ENCODE measurements around the gene ONECUT3. TPM values are rescaled to one million over a fixed set of nuclear protein-coding genes. Genes with fewer than 3 reads are reported as not detected.

The ONECUT3 gene
- total RNA-seq, 3 donors from 2014 or later, result not detected

DNA sequence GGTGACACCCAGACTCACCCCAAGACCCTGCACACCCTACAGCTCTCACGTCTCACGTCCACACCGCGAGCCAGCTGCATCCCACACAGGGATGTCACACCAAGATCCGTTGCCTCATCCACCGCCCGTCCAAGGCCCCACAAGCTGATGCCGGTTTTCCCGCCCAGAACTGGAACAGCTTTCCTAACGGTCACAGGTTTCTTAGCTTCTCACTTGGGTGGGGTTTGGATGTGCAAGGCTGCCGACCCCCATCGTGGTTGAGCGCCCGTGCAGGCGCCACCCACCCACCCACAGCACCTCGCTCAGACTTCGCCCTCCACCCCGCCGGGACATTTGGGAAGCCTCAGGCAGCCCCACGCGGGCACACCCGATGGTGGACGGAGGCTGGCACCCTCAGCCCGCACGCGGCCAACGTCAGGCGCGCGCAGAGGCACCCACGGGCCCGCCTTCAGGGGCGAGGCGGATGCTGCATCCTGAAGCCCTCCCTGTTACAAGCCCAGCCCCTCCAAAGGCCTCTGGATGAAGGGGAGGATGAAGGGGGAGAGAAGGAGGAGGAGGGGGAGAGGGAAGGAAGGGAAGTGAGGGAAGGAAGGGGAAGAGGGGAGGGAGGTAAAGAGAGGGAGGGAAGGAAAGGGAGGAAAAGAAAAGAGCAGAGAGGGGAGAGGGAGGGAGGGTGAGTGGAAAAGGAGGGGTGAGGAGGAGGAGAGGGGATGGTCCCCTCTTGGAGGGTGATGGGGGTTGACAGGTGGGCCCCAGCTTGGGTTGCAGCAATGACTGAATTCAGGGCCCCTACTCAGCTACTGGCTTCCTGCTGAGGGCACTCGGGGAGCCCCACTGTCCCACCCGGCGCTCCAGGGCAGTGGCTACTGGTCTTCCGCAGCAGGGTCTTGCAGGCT is 12.8 kb downstream of the ONECUT3 start:
- Mint-ChIP-seq H3K4me3 (no peak overlapping the region), H3K36me3 (ENCODE audit: insufficient read depth) (no peaks in the 10 kb centered on the region), H3K27me3 (ENCODE audit: low read depth) (peaks cover 85% of the 10 kb centered on the region), H3K9me3 (peaks cover 10% of the 10 kb centered on the region), H3K4me1 (ENCODE audit: low read depth) (no peaks in the 10 kb centered on the region)
- ATAC-seq (peak in 1 of 2 donors; percentile 9), DNase-seq (no peak)

DNA sequence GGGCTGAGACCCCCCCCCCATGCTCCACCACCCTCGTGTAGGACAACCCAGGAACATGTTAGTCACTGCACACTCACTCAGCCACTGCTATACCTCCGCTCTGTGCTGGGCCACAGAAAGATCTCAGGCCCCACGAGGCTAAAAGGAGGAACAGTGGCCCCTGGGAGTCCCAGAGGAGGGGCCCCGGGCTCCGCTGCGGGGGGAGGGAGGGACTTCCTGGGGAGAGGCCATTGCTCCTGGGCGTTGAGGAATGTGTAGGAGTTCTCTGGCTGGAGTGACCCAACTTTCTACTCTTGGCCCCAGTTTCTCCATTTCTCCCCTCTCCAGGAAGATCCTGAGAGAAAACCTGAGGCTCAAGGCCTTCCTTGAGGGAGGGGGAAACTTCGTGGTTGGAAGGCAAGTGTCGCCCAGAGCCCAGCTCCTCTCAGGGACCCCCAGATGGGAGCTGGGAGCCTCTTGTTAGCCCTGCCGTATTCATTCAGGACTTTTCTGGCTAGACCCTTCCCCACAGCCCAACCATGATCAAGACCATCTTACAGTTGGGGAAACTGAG is 13.6 kb downstream of the ONECUT3 start:
- Mint-ChIP-seq H3K27me3 (ENCODE audit: low read depth) (peaks cover 81% of the 10 kb centered on the region), H3K4me1 (ENCODE audit: low read depth) (no peaks in the 10 kb centered on the region), H3K36me3 (ENCODE audit: insufficient read depth) (no peaks in the 10 kb centered on the region), H3K4me3 (no peak overlapping the region), H3K9me3 (peaks cover 15% of the 10 kb centered on the region)
- no peak for DNase-seq
- peak in 1 of 2 donors; percentile 16 for ATAC-seq

DNA sequence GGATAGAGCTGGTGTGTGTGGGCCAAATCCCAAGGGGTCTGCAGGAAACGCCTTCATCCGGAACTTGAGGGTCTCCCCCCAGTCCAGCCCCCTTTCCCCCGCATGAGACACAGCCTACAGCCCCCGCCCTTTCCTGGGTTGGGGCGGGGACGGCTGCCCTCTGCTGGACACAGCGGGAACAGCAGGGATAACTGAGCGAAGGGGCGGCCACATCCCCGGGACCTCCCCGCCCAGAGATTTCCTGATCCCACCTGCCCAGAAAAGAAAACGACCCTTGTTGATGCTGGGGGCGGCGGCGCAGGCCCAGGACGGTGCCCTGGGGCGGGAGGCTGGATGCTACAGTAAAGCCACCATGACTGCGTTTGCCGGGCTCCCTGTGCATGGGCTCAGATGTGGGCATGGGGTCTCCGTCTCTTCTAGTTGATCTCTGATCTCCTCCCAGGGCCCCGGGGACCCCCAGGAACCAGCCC is 14.2 kb downstream of the ONECUT3 start:
- Mint-ChIP-seq H3K36me3 (ENCODE audit: insufficient read depth) (no peaks in the 10 kb centered on the region), H3K9me3 (peaks cover 15% of the 10 kb centered on the region), H3K27me3 (ENCODE audit: low read depth) (peaks cover 83% of the 10 kb centered on the region), H3K4me3 (no peak overlapping the region), H3K4me1 (ENCODE audit: low read depth) (no peaks in the 10 kb centered on the region)
- peak; percentile 63 for DNase-seq
- ATAC-seq, result peak; percentile 67 to 69

DNA sequence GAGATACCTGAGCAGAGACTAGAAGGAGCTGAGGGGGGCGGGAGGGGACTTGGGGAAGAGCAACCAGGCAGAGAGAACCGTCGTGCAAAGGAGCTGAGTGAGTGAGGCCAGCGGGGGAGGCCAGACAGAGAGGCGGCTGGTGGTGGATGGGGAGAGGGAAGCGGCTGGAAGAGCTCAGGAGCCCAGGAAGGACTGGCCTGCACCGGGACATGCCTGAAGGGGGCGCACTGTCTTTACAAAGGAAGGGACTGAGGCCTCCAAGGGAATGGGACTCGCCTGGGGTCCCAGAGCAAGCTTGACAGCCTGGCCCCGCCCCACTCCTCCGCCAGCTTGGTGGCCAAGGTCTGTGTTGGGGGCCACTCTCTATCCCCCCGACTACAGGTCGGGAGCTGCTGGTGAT is 14.9 kb downstream of the ONECUT3 start:
- Mint-ChIP-seq H3K4me1 (ENCODE audit: low read depth) (no peaks in the 10 kb centered on the region), H3K4me3 (no peak overlapping the region), H3K9me3 (peaks cover 15% of the 10 kb centered on the region), H3K27me3 (ENCODE audit: low read depth) (peaks cover 85% of the 10 kb centered on the region), H3K36me3 (ENCODE audit: insufficient read depth) (no peaks in the 10 kb centered on the region)
- DNase-seq (no peak), ATAC-seq (no peak)

DNA sequence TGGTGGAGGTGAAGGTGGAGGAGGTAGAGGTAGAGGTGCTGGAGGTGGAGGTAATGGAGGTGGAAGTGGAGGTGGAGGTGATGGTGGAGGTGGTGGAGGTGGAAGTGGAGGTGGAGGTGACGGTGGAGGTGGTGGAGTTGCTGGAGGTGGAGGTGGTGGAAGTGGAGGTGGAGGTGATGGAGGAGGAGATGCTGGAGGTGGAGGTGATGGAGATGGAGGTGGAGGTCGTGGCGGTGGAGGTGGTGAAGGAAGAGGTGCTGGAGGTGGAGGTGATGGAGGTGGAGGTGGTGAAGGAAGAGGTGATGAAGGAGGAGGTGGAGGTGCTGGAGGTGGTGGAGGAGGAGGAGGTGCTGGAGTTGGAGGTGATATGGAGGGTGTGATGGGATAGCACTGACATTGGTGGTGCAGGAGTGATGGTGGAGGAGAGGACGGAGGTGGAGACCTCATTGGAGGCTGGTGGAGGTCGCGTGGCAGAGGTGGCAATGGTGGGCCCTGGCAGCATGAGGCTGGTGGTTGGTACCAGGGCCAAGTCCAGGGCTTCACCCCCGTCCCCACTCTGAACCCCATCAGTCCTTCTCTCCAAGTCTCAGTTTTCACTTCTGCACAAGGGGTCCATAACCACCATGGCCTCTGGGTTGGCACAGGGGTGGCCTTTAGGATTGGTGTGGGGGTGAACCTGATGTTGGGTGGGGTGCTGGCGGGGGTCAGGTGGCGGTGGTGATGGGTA is 15.8 kb downstream of the ONECUT3 start:
- DNase-seq (no peak), ATAC-seq (no peak)
- H3K4me1 Mint-ChIP-seq (ENCODE audit: low read depth), result no peaks in the 10 kb centered on the region
- H3K4me3 Mint-ChIP-seq, result no peak overlapping the region
- peaks cover 85% of the 10 kb centered on the region for H3K27me3 Mint-ChIP-seq (ENCODE audit: low read depth)
- H3K36me3 Mint-ChIP-seq (ENCODE audit: insufficient read depth), result no peaks in the 10 kb centered on the region
- peaks cover 15% of the 10 kb centered on the region for H3K9me3 Mint-ChIP-seq

DNA sequence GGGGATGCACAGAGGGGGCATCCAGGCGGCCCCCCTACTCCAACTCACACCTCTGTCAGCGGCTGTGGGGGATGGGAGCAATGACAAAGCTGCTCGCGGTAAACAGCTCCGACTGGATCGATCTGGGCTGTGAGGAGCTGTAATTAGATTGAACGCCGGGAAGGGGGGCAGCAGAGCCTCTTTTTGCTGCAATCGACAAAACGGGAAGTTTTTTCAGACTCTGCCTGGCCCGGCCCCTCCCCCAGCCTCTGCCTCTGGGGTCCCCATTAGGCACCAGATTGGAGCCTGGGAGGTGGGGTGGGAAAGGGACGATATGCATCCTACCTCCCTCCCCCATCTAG is 16.3 kb downstream of the ONECUT3 start:
- Mint-ChIP-seq H3K9me3 (peaks cover 15% of the 10 kb centered on the region), H3K27me3 (ENCODE audit: low read depth) (peaks cover 85% of the 10 kb centered on the region), H3K4me3 (no peak overlapping the region), H3K4me1 (ENCODE audit: low read depth) (no peaks in the 10 kb centered on the region), H3K36me3 (ENCODE audit: insufficient read depth) (no peaks in the 10 kb centered on the region)
- DNase-seq (no peak), ATAC-seq (no peak)

DNA sequence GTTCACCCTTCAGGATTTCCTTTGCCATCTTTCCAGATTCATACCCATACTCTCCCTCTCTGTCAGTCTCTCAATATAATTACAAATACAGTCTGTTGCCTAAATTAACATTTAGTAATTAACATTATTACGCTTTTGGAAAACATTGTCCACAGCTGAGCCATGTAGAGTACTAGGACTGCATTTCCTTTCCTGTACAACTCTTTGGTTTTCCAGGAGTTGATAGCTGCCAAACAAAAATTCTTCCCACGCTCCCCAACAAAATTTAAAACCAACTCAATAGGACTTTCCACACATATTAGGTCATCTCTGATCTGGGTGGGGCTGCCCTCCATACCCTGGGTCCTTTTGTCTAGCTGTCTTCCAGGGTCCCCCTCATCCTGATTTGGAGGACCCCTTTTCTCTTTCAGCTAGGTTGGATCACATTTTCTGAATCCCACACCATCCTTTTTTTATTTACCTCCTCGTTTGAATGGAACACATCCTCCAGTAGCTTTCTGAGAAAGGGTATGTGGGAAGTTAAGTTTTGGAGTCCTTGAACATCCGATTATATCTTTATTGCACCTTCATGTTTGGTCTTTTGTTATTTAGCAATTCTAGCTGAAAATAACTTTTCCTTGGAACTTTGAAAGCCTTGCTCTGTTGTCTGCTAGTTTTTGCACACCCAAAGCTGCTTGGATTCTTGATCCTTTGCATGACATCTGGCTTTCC is 17.7 kb downstream of the ONECUT3 start:
- H3K27me3 Mint-ChIP-seq (ENCODE audit: low read depth), result peaks cover 76% of the 10 kb centered on the region
- ATAC-seq, result no peak
- H3K36me3 Mint-ChIP-seq (ENCODE audit: insufficient read depth), result no peaks in the 10 kb centered on the region
- no peaks in the 10 kb centered on the region for H3K4me1 Mint-ChIP-seq (ENCODE audit: low read depth)
- H3K4me3 Mint-ChIP-seq, result no peak overlapping the region
- peaks cover 15% of the 10 kb centered on the region for H3K9me3 Mint-ChIP-seq
- no peak for DNase-seq

DNA sequence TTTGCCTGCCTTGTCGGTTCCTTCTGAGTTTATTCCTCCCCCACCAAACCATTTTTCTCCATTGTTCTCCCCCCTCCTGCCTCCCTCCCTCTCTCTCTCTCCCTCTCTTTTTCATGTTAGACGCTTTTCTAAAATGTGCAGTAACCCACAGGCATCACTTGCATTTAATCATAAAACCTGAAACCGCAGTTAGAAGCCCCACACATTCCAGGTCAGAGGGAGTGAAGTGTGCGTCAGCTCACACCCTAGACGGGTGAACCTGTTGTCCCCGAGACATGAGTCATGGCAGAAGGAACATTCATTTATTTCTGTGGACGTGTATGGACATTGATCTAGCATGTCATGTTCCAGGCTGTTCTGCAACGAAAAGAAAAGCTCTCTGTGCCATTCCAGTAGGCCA is 19.9 kb downstream of the ONECUT3 start:
- H3K9me3 Mint-ChIP-seq, result peaks cover 15% of the 10 kb centered on the region
- H3K4me3 Mint-ChIP-seq, result no peak overlapping the region
- DNase-seq (no peak), ATAC-seq (no peak)
- H3K4me1 Mint-ChIP-seq (ENCODE audit: low read depth), result peaks cover 3% of the 10 kb centered on the region
- H3K36me3 Mint-ChIP-seq (ENCODE audit: insufficient read depth), result no peaks in the 10 kb centered on the region
- H3K27me3 Mint-ChIP-seq (ENCODE audit: low read depth), result peaks cover 71% of the 10 kb centered on the region

DNA sequence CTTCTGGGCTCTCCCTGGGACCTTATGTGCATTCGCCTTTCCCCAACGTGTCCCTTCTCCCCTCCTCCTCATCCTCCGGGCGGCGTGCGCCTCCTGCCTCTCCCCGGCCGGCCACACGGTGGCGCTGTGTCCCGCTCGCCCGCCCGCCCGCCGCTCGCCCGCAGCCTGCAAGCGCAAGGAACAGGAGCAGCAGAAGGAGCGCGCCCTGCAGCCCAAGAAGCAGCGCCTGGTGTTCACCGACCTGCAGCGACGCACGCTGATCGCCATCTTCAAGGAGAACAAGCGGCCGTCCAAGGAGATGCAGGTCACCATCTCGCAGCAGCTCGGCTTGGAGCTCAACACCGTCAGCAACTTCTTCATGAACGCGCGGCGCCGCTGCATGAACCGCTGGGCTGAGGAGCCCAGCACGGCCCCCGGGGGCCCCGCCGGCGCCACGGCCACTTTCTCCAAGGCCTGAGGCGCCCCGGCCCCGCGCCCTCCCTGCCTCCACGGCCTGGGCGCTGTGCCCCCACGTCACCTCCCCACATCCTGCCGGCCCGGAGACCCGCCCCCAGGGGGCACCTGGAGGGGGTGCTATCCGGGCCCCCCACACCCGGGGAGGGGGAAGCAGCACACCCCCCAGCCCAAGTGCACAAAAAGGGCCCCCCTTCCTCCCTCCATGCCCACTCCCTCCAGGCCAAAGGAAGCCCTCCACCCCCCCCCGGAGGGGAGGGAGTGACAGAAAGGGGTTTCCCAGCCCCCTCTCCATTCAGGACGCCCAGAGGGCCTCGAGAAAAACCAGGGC is 21.9 kb downstream of the ONECUT3 start:
- peak in 1 of 2 donors; percentile 48 for ATAC-seq
- no peak for DNase-seq
- Mint-ChIP-seq H3K27me3 (ENCODE audit: low read depth) (peaks cover 70% of the 10 kb centered on the region), H3K4me1 (ENCODE audit: low read depth) (peaks cover 3% of the 10 kb centered on the region), H3K9me3 (peaks cover 14% of the 10 kb centered on the region), H3K4me3 (no peak overlapping the region), H3K36me3 (ENCODE audit: insufficient read depth) (no peaks in the 10 kb centered on the region)

DNA sequence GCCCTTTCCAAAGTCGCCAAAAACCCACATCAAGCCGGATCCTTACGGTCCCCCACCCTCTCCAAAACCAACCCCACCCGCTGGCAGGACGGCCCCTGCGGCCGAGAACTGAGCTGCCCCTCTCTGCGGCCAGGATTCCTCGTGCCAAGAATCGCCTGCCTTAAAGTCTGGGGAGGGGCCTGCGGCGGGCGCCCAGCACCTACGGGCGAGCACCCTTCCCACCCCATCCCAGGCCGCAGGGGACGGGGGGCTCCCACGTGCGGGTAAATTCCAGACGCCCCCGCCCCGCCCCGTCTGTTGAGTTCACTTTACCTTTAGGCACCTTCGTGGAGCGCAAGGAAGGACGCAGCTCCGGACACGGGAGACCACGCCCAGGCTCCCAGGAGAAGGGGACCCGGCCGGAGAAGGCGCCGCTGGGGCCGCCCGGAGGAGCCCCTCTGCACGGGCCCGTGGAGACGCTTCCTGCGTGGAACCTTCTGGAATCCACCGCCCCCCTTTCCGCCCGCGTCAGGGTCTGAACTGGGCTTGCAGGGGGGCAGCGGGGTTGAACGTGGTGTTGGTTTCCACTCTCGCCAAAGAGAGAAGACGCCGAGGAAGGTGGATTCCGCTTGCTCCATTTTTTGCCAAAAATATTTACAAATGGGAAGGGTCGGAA is 22.8 kb downstream of the ONECUT3 start:
- no peak overlapping the region for H3K4me3 Mint-ChIP-seq

DNA sequence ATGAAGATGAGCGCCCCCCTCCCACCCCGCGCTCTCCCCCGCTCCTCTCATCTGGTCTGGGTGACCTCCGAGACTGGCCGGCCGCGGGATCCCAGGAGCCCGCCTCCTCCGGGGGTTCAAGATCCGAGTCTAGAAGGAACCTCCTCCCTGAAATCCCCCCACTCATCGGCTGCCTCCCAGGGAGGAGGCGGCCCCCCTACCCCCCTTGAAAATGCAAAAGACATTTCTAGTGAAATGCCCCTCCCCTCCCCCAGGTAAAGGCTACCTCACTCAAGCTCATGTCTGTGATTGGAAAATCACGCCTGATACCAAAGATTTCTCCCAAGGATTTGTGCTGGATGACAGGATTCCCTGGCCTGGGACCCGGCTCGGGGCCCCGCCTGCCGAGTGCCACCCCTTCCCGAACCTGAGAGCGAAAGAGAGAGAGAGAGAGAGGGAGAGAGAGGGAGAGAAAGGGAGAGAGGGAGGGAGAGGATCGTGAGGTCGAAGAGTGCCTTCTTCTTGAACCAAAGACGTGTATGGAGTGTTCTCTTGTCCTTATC is 23.4 kb downstream of the ONECUT3 start:
- Mint-ChIP-seq H3K4me1 (ENCODE audit: low read depth) (peaks cover 3% of the 10 kb centered on the region), H3K9me3 (no peaks in the 10 kb centered on the region), H3K27me3 (ENCODE audit: low read depth) (peaks cover 70% of the 10 kb centered on the region), H3K36me3 (ENCODE audit: insufficient read depth) (no peaks in the 10 kb centered on the region), H3K4me3 (no peak overlapping the region)
- ATAC-seq (no peak), DNase-seq (no peak)

More for the DNA sequence above, 22.8 kb downstream of the ONECUT3 start:
- Mint-ChIP-seq H3K4me1 (ENCODE audit: low read depth) (peaks cover 3% of the 10 kb centered on the region), H3K9me3 (peaks cover 5% of the 10 kb centered on the region), H3K36me3 (ENCODE audit: insufficient read depth) (no peaks in the 10 kb centered on the region), H3K27me3 (ENCODE audit: low read depth) (peaks cover 70% of the 10 kb centered on the region)
- ATAC-seq (no peak), DNase-seq (no peak)

DNA sequence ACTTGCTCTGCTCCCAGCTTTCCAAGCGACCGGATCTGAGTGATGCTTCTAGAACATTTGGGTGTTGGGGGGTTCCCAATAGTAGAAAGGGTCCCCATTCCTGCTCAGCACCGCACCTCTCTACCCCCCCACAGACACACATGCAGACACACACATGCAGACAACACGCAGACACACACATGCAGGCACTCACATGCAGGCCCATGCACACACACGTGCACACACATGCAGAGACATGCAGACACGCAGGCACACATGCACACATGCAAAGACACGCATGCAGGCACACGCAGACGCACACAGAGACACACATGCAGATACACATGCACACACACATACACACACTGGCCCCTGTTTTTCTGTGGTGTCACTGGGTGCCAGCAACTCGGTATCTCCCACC is 23.8 kb downstream of the ONECUT3 start:
- ATAC-seq (no peak), DNase-seq (no peak)
- peaks cover 3% of the 10 kb centered on the region for H3K4me1 Mint-ChIP-seq (ENCODE audit: low read depth)
- H3K27me3 Mint-ChIP-seq (ENCODE audit: low read depth), result peaks cover 74% of the 10 kb centered on the region
- no peaks in the 10 kb centered on the region for H3K36me3 Mint-ChIP-seq (ENCODE audit: insufficient read depth)
- H3K9me3 Mint-ChIP-seq, result no peaks in the 10 kb centered on the region
- no peak overlapping the region for H3K4me3 Mint-ChIP-seq

DNA sequence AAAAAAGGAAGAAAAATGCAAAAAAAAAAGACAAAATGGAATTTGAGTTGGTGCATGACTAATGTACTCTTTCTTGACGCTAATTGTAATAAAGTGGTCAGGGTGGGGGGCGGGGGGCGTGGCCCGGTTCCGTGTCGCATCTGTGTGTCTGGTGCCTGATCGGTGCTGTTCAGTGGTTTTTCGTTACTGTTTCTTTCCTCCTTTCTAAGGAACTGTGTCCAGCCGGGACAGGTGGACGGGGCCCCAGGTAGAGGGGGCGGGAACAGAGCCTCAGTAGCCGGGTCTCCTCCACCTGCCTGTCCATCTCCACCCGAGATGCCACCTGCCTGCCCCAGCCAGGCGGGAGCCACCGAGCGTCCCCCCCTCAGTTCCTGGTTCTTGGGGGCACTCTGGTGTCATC is 26.3 kb downstream of the ONECUT3 start:
- Mint-ChIP-seq H3K4me3 (no peak overlapping the region), H3K9me3 (no peaks in the 10 kb centered on the region), H3K36me3 (ENCODE audit: insufficient read depth) (no peaks in the 10 kb centered on the region), H3K27me3 (ENCODE audit: low read depth) (peaks cover 70% of the 10 kb centered on the region), H3K4me1 (ENCODE audit: low read depth) (peaks cover 3% of the 10 kb centered on the region)
- no peak for ATAC-seq
- no peak for DNase-seq

Data from activated T-cell treated with anti-CD3 and anti-CD28 coated beads, Interleukin-2, amount 50 U/mL, for 4 hours (primary cell).